GM12801 (cell line): ENCODE measurements around the gene CLSTN3.

Source experiments
- CTCF ChIP-seq: IDR thresholded peaks from one replicate; pipeline ENCODE4 v1.5.1; 2011; ENCODE audit warnings: control low read depth; ENCODE audit not compliant: insufficient read length; ENCODE audit errors: extremely low read depth

CLSTN3 gene

DNA sequence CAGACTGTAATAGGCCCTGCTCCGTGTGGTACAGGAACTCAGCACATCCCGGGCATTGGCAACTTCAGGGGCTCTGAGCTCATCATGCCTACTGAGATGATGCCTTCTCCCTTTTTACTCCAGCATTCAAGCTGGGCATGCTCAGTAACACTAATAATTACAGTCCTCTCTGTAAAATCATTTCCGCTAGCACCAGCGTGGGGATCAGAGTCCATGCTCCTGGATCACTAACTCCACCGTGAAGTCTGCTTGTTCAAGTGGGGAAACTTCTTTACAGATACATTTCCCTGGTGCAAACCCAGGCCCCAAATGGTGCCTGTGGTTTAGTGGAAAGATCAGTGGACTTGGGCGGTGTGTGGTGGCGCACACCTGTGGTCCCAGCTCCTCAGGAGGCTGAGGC is 16.7 kb downstream of the CLSTN3 start:
- no peak for TF ChIP-seq CTCF

DNA sequence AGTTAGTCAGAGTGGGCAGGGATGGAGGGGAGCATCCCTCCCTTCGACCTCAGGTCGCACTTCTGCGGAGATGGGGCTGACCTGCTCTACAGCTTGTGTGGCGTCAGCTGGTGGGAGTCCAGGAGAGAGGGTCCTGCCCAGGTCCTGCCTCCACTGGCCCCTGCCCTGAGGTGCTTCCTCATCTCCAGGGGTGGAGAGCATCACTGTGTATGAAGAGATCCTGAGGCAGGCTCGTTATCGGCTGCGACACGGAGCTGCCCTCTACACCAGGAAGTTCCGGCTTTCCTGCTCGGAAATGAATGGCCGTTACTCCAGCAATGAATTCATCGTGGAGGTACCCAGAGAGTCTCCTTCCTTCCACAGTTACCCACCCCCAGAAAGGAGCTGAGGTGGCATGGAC is 20.2 kb downstream of the CLSTN3 start:
- TF ChIP-seq CTCF: no peak

DNA sequence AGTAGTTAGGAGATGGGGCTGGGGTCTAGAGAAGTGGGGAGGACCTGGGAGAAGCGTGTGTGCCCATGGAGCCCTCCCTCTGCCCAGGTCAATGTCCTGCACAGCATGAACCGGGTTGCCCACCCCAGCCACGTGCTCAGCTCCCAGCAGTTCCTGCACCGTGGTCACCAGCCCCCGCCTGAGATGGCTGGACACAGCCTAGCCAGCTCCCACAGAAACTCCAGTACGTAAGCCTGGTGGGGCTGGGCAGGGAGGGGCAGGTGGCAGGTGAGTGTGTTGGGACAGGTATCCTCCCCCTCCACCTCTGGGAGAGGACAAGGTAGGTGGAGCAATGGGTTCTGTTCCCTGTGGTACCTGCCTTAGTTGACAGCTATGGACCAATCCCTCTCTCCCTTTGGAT is 20.7 kb downstream of the CLSTN3 start:
- TF ChIP-seq CTCF: no peak

DNA sequence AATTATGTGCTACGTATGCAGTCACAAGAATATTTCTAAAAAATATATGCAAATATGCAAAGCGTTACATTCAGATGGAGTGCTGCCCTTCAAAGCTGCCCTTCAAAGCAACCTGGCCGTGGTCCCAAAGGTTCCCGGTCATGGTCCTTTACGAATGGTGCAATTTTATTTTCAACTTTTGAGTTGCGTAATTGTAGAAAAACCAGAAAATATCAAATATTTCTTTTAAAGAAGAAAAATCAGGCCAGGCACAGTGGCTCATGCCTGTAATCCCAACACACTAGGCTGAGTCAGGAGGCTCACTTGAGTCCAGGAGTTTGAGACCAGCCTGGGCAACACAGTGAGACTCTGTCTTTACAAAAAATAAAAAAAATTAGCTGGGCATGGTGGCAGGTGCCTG is 21.4 kb downstream of the CLSTN3 start:
- TF ChIP-seq CTCF: no peak

- no peak for TF ChIP-seq CTCF
These were observed 22.6 kb downstream of the CLSTN3 start for GRCh38 chr12:7152818-7153217.

- no peak for TF ChIP-seq CTCF
These were observed 23.9 kb downstream of the CLSTN3 start for GRCh38 chr12:7154042-7154441.

GRCh38 chr12:7154901-7155470 is 24.8 kb downstream of the CLSTN3 start:
- TF ChIP-seq CTCF: no peak
